Stimulated activated naive CD4-positive, alpha-beta T cell (primary cell): Measurements from ENCODE around the gene OR5K4.
"Not testable (repeated sequence)": the region's sequence is repeated elsewhere in the genome, so short reads cannot be mapped to it uniquely, and the experiment has no call there.

ENCODE experiments used
- DNase-seq, 6 experiments: peaks; one replicate each; lab custom pipeline; 2025; lab: John Stamatoyannopoulos, UW

Gene OR5K4

DNA sequence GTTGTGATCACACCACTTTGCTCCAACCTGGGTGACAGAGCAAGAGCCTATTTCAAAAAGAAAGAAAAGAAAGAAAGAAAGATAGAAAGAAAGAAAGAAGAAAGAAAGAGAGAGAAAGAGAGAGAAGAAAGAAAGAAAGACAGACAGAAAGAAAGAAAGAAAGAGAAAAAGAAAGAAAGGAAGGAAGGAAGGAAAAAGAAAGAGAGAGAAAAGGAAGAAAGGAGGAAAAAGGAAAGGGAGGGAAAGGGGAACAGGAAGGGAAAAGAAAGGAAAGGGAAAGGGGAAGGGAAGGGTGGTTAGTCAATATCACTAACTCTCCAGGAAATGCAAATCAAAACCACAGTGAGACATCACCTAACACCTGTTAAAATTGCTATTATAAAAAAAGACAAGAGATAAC is 18.2 kb downstream of the OR5K4 start:
- no peak for DNase-seq

DNA sequence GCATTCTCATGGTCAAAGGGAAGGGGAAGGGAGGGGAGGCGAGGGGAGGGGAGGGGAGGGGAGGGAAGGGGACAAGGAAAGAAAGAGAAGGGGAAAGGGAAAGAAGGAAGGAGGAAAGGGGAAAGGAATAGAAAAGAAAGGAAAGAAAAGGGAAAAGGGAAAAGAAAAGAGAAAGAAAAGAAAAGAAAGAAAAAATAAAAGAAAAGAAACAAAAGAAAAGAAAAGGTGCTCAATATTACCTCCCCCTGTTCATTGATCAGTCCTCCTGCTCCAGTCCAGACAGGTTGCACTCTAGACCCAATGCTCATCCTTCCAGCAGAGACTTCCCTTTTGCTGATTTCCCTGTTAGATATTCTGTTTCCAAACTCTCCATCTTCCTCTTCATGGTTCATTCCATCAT is 18.8 kb downstream of the OR5K4 start:
- DNase-seq: no peak

DNA sequence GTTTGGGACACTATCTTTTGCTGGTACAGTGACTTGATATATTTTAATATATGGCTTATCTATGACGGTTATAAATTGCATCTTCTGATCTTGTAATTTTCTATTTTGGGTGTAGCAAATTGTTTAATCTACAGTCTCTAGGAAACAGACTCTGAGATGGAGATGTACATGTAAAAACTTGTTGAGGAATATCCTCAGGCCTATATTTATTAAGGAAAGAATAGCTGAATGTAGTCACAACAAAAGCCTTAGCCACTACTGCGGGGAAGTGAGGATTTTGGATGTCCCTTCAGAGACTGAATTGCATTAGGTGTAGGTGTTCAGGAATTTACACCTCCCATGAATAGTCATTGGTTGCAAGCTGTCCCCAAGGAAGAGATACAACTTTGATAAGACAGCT is 23.0 kb downstream of the OR5K4 start:
- DNase-seq: no peak

DNA sequence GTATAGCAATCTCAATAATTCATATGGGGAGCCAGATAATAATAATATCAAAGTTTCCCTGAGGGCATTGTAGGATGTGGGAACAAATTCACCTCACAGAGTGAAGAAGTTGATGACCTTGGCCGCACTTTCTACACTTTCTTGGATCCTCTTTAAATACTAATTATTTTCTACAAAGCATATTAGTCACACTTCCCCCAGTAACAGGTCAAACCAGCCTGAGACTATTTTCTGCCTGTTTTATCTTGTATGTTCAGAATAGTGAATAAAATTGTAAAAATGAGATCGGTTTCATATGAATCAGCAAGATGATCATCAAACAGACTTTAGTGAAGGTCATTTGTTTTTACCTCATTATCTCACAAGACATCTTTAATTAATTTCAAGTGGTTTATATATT is 34.5 kb downstream of the OR5K4 start:
- no peak for DNase-seq

DNA sequence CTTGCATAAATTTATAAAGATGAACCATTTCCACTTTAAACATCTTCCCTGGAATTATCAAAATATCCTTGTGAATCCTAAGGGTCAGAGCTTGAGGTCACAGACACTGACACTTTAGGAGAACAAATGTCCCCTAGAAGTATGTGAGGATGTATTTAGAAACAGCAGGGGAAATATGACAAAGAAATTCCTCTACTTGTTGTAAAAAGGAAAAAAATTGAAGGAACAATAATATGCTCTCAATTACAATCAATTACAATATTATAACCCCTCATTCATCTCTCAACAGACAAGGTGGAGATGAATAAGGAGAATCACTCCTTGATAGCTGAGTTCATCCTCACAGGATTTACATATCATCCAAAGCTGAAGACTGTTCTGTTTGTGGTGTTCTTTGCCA is 36.7 kb downstream of the OR5K4 start, which contains the start of gene OR5K3:
Gene OR5K3, plus strand, starts transcription at position 301 of the 400 bp plus-strand sequence. Its CDS starts 0 bp downstream, at position 301.
- DNase-seq: no peak

DNA sequence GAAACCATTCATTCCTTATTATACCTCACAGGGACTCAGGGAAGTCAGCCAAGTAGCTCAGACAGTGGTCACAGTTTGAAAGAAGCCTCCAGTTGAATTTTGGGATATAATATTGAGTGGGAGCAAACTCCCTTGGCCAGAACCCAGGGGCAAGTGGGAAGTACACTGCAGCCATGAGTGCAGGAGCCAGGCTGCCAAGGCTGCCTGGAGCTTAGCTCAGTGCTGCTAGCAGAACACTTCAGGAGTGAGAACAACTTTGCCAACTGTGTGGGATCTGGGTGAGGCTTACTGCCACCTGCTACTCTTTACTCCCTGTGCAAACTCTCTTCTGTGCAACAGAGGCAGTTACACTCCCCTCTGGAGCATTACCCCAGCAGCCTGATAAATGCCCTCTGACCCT is 41.4 kb downstream of the OR5K4 start:
- DNase-seq: no peak

DNA sequence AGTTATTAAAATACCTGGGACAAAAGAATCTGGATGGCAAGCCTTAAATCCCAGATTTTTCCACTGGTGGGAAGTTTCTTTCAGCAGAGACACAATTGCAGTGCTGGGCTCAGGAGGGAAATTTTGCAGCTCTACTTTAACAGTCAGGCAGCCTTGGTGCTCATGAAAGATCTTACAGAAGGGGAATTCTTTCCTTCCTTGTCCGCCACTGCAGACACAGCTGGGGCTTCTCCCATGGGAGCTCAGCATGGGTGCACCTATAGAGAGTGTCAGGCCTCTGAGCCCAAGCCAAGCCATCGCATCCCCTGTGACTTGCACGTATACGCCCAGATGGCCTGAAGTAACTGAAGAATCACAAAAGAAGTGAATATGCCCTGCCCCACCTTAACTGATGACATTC is 42.8 kb downstream of the OR5K4 start:
- DNase-seq: not testable (repeated sequence)

DNA sequence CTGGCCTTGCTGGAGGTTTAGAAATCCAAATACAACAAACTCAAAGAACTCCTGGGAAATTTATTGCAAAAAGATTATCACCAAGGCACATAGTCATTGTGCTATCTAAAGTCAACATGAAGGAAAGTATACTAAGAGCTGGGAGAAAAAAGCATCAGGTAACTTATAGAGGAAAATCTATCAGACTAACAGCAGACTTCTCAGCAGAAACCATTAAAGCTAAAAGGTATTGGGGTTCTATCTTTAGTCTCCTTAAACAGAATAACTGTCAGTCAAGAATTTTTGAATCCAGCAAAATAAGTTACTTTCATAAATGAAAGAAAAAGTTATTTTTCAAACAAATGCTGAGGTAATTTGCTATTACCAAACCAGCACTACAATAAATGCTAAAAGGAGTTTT is 44.9 kb downstream of the OR5K4 start:
- DNase-seq: no peak

DNA sequence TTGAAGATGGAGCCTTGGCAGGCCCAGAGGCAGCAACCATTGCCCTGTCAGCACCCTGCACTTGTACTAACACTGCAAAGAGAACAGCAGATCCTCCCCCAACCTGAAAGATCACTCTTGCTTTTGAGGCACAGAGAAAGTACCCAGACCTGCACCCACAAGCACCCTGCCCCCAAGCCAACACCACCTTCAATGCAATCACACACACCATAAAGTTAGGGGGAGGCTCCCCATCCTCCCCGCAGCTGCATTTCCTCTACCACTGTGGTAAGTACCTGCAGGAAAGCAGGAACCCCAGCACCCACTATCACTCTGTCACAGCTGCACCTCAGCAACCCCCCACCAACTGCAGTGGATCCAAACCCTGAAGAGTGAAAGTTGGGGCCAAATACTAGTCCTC is 48.9 kb downstream of the OR5K4 start:
- DNase-seq: no peak

DNA sequence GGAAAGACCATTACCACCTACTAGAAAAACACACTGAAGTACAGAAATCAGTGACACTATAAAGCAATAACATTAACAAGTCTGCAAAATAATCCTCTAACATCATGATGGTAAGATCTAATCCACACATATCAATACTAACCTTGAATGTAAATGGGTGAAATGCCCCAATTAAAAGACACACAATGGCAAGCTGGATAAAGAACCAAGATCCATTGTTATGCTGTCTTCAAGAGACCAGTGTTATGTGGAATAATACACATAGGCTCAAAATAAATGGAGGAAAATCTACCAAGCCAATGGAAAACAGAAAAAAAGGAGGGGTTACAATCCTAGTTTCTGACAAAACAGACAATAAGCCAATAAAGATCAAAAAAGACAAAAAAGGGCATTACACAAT is 50.4 kb downstream of the OR5K4 start:
- no peak for DNase-seq
